ENCODE measurements around the gene DNAJB1.

DNA sequence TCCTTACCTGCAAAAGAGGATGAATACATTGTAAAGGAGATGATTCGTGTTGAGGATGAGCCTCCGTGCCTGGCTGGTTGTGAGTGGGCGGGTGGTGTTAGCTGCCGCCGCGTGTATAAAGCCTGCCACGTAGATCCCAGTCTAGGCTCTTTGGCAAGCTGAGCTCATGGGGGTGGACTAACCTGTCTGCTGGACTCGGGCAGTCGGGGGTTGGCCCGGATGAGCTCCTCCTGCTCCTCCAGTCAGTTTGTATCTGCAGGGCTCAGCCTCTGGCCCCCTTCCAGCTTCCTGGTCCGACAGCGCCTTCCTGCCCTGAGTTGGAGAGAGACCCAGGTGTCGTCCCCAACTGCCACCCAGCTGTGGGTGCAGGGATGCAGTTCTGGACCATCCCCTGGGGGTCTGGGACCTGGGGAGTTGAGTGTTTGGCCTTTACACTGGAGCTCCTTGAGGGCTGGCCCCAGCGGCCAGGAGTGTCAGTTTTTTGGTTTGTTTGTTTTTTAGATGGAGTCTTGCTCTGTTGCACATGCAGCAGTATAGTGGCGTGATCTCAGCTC lies 32.1 kb upstream of the DNAJB1 start:
- TF ChIP-seq, protein P1, sequence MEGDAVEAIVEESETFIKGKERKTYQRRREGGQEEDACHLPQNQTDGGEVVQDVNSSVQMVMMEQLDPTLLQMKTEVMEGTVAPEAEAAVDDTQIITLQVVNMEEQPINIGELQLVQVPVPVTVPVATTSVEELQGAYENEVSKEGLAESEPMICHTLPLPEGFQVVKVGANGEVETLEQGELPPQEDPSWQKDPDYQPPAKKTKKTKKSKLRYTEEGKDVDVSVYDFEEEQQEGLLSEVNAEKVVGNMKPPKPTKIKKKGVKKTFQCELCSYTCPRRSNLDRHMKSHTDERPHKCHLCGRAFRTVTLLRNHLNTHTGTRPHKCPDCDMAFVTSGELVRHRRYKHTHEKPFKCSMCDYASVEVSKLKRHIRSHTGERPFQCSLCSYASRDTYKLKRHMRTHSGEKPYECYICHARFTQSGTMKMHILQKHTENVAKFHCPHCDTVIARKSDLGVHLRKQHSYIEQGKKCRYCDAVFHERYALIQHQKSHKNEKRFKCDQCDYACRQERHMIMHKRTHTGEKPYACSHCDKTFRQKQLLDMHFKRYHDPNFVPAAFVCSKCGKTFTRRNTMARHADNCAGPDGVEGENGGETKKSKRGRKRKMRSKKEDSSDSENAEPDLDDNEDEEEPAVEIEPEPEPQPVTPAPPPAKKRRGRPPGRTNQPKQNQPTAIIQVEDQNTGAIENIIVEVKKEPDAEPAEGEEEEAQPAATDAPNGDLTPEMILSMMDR (IDR thresholded peaks at IDR 0.05): no peak
- TF ChIP-seq POLR2AphosphoS5 (IDR thresholded peaks at IDR 0.05; ENCODE audit: low read depth, low read length) (no peak), SIN3A (IDR thresholded peaks at IDR 0.05; ENCODE audit: borderline replicate concordance, insufficient read depth, low read depth, low read length) (no peak), TCF7L2 (IDR thresholded peaks at IDR 0.05; ENCODE audit: low read depth, low read length) (no peak)

All from Panc1 (cell line).